Mesenchymal stem cell (in vitro differentiated cells and primary cell): ENCODE results near the gene COQ5.
A peak's percentile ranks its signal among the peaks of the same experiment; 100 is the strongest.
"Not testable (repeated sequence)": the region's sequence is repeated elsewhere in the genome, so short reads cannot be mapped to it uniquely, and the experiment has no call there.

Source experiments
- DNase-seq: peaks from one replicate; pipeline ENCODE4 v3.0.0-alpha.2; 2013
- H2AFZ ChIP-seq: one replicate; pipeline ENCODE4 v1.6.1; 2013; ENCODE audit warnings: low read depth, mild to moderate bottlenecking, control low read depth, inconsistent platforms, low read length, moderate library complexity
- H2AK5ac ChIP-seq: 2 replicates; pipeline ENCODE4 v1.6.1; 2013; ENCODE audit warnings: low read length, moderate library complexity, mild to moderate bottlenecking, inconsistent platforms; ENCODE audit not compliant: severe bottlenecking
- H2BK120ac ChIP-seq: one replicate; pipeline ENCODE4 v1.6.1; 2013; ENCODE audit warnings: low read depth, mild to moderate bottlenecking, inconsistent platforms, low read length, moderate library complexity
- H2BK12ac ChIP-seq, 2 experiments: one replicate each; pipeline ENCODE4 v1.6.1; 2013; ENCODE audit warnings: inconsistent platforms in 2 of 2, low read length in 2 of 2, mild to moderate bottlenecking in 2 of 2, moderate library complexity in 2 of 2, control low read depth in 1 of 2
- H2BK15ac ChIP-seq: one replicate; pipeline ENCODE4 v1.6.1; 2013; ENCODE audit warnings: mild to moderate bottlenecking, low read depth, inconsistent platforms; ENCODE audit not compliant: poor library complexity, severe bottlenecking
- H2BK5ac ChIP-seq: 2 replicates; pipeline ENCODE4 v1.6.1; 2013; ENCODE audit warnings: low read depth, mild to moderate bottlenecking, low read length, control low read depth, inconsistent platforms; ENCODE audit not compliant: poor library complexity, severe bottlenecking
- H3K14ac ChIP-seq, 2 experiments: one replicate each; pipeline ENCODE4 v1.6.1; 2013; ENCODE audit warnings: inconsistent platforms in 2 of 2, low read length in 2 of 2, control low read depth in 1 of 2, mild to moderate bottlenecking in 1 of 2, moderate library complexity in 1 of 2
- H3K18ac ChIP-seq, 2 experiments: one replicate each; pipeline ENCODE4 v1.6.1; 2013; ENCODE audit warnings: inconsistent platforms in 2 of 2, low read length in 2 of 2, control low read depth in 1 of 2, low read depth in 1 of 2, mild to moderate bottlenecking in 1 of 2
- H3K23ac ChIP-seq, 2 experiments: one replicate each; pipeline ENCODE4 v1.6.1; 2013; ENCODE audit warnings: inconsistent platforms in 2 of 2, low read length in 2 of 2, mild to moderate bottlenecking in 2 of 2, moderate library complexity in 2 of 2, control low read depth in 1 of 2
- H3K27ac ChIP-seq: 2 replicates; pipeline ENCODE4 v1.5.1; 2013; ENCODE audit warnings: mild to moderate bottlenecking, moderate library complexity, low read length, control low read depth, inconsistent platforms; ENCODE audit not compliant: poor library complexity, severe bottlenecking
- H3K27me3 ChIP-seq, 2 experiments: 2 replicates each; pipeline versions ENCODE4 v1.6.1 to v1.7.0; 2013; ENCODE audit warnings: low read length in 2 of 2, mild to moderate bottlenecking in 2 of 2, moderate library complexity in 2 of 2, control low read depth in 1 of 2, inconsistent platforms in 1 of 2; ENCODE audit not compliant: control insufficient read depth in 1 of 2, insufficient read depth in 1 of 2
- H3K36me3 ChIP-seq, 2 experiments: 2 replicates each; pipeline versions ENCODE4 v1.6.1 to v1.7.0; 2013; ENCODE audit warnings: low read length in 2 of 2, control low read depth in 1 of 2, inconsistent platforms in 1 of 2, low read depth in 1 of 2, mild to moderate bottlenecking in 1 of 2; ENCODE audit not compliant: insufficient read depth in 2 of 2, control insufficient read depth in 1 of 2
- H3K4ac ChIP-seq, 2 experiments: one replicate each; pipeline ENCODE4 v1.6.1; 2013; ENCODE audit warnings: inconsistent platforms in 2 of 2, low read length in 2 of 2, mild to moderate bottlenecking in 2 of 2, moderate library complexity in 2 of 2, control low read depth in 1 of 2, low read depth in 1 of 2
- H3K4me1 ChIP-seq: 2 replicates; pipeline ENCODE4 v1.6.1; 2013; ENCODE audit warnings: low read depth, low read length, control low read depth; ENCODE audit not compliant: control insufficient read depth, insufficient read depth
- H3K4me2 ChIP-seq: 2 replicates; pipeline ENCODE4 v1.6.1; 2013; ENCODE audit warnings: low read length, mild to moderate bottlenecking, inconsistent platforms; ENCODE audit not compliant: poor library complexity, severe bottlenecking
- H3K4me3 ChIP-seq, 2 experiments: 2 replicates each; pipeline versions ENCODE4 v1.5.1 to v1.7.0; 2013; ENCODE audit warnings: low read length in 2 of 2, mild to moderate bottlenecking in 2 of 2, control low read depth in 1 of 2, low read depth in 1 of 2; ENCODE audit not compliant: insufficient read depth in 1 of 2
- H3K79me1 ChIP-seq: replicated peaks from 2 replicates; pipeline ENCODE4 v1.6.1; 2013; ENCODE audit warnings: mild to moderate bottlenecking, control low read depth, low read length, inconsistent platforms; ENCODE audit not compliant: poor library complexity, severe bottlenecking
- H3K9ac ChIP-seq: 2 replicates; pipeline ENCODE4 v1.7.0; 2013; ENCODE audit warnings: mild to moderate bottlenecking, low read length, moderate library complexity
- H3K9me3 ChIP-seq: 2 replicates; pipeline ENCODE4 v1.7.0; 2013; ENCODE audit warnings: mild to moderate bottlenecking, low read length; ENCODE audit not compliant: control insufficient read depth
- H4K8ac ChIP-seq: one replicate; pipeline ENCODE4 v1.6.1; 2013; ENCODE audit warnings: inconsistent platforms, mild to moderate bottlenecking, low read length, moderate library complexity
- H4K91ac ChIP-seq: one replicate; pipeline ENCODE4 v1.6.1; 2013; ENCODE audit warnings: mild to moderate bottlenecking, low read length, inconsistent platforms
- WGBS: methylation state at CpG from one replicate; pipeline ENCODE4 v1.1.7; 2013; ENCODE audit warnings: mixed read lengths; 5-methylcytosine and 5-hydroxymethylcytosine counted together

Gene COQ5

GRCh38 chr12:120534703-120535655, 6.0 kb upstream of the COQ5 start:
- under 1% methylated on average over 49 of the region's 52 CpGs for WGBS
- Histone ChIP-seq H3K4me2 (peak overlapping the region; percentile 87), H3K9ac (peak overlapping the region; percentile 93), H2AFZ (peak overlapping the region; percentile 64), H4K8ac (peak overlapping the region; percentile 93), H4K91ac (peak overlapping the region; percentile 19), H2BK15ac (peak overlapping the region; percentile 55), H3K4ac (peak overlapping the region in 1 of 2 experiments; percentile 99), H3K23ac (peak overlapping the region; percentile 91 to 97), H2BK120ac (peak overlapping the region; percentile 73), H3K9me3 (no peaks in the 10 kb centered on the region), H3K18ac (peak overlapping the region; percentile 86), H3K4me3 (peak overlapping the region; percentile 83 to 100), H2AK5ac (peak overlapping the region; percentile 35), H3K27ac (peak overlapping the region; percentile 51), H3K79me1 (no peaks in the 10 kb centered on the region), H3K27me3 (no peaks in the 10 kb centered on the region), H3K14ac (peak overlapping the region; percentile 9 to 91), H3K4me1 (peaks cover 19% of the 10 kb centered on the region), H3K36me3 (peaks cover 5 to 11% of the 10 kb centered on the region in 2 experiments), H2BK12ac (peak overlapping the region in 1 of 2 experiments; percentile 29), H2BK5ac (peak overlapping the region; percentile 98)
- peak; percentile 84 for DNase-seq

- 0% methylated on average over 30 of the region's 43 CpGs for WGBS
- H3K79me1 ChIP-seq: no peaks in the 10 kb centered on the region
- peaks cover 5 to 11% of the 10 kb centered on the region in 2 experiments for H3K36me3 ChIP-seq
- peak within 1 kb of the TSS; percentile 93 for H3K9ac ChIP-seq
- H3K4me1 ChIP-seq: peaks cover 16% of the 10 kb centered on the region
- peak within 1 kb of the TSS; percentile 35 for H2AK5ac ChIP-seq
- H3K14ac ChIP-seq: peak within 1 kb of the TSS; percentile 9 to 91
- H2BK120ac ChIP-seq: peak within 1 kb of the TSS; percentile 73
- H4K8ac ChIP-seq: peak within 1 kb of the TSS; percentile 93
- peak within 1 kb of the TSS in 1 of 2 experiments; percentile 99 for H3K4ac ChIP-seq
- H3K4me3 ChIP-seq: peak within 1 kb of the TSS; percentile 83 to 100
- peak within 1 kb of the TSS in 1 of 2 experiments; percentile 29 for H2BK12ac ChIP-seq
- peak within 1 kb of the TSS; percentile 64 for H2AFZ ChIP-seq
- H3K4me2 ChIP-seq: peak within 1 kb of the TSS; percentile 87
- H3K9me3 ChIP-seq: no peaks in the 10 kb centered on the region
- H3K23ac ChIP-seq: peak within 1 kb of the TSS; percentile 91 to 97
- peak within 1 kb of the TSS; percentile 19 for H4K91ac ChIP-seq
- peak within 1 kb of the TSS; percentile 98 for H2BK5ac ChIP-seq
- H3K27ac ChIP-seq: peak within 1 kb of the TSS; percentile 59
- no peaks in the 10 kb centered on the region for H3K27me3 ChIP-seq
- DNase-seq: peak; percentile 91
- peak within 1 kb of the TSS; percentile 55 for H2BK15ac ChIP-seq
- peak within 1 kb of the TSS; percentile 86 for H3K18ac ChIP-seq
Observed at GRCh38 chr12:120534203-120534702, 5.3 kb upstream of the COQ5 start, which contains the start of gene RNF10. Gene RNF10, plus strand, starts transcription at chr12:120534356. Its CDS starts 456 bp downstream, at chr12:120534812.

DNA sequence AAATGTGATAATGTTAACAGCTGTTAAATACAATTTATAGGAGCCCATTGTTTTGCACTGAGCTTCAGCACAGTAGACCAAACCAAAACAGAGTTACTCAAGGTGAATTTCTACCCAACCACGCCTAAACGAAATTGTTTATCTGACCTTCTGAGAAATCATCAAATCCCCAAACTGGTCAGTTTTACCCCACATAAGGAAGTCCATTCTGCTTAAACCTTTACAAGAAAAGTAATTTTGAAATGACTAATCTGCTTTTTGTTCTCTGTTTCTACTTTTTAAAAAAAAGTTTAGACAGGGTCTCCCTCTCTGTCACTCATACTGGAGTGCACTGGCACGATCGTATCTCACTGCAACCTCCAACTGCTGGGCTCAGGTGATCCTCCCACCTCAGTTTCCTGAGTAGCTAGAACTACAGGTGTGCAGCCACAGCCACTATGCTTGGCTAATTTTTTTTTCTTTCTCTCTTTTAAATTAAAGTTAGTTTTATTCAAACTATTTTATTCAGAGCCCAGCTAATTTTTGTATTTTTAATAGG, 3.8 kb upstream of the COQ5 start:
- Histone ChIP-seq H3K9me3 (no peaks in the 10 kb centered on the region), H3K4me2 (no peak overlapping the region), H3K27ac (no peak overlapping the region), H3K4ac (no peak overlapping the region), H3K4me3 (no peak overlapping the region), H4K91ac (no peak overlapping the region), H2AK5ac (no peak overlapping the region), H3K14ac (no peak overlapping the region), H3K27me3 (no peaks in the 10 kb centered on the region), H3K18ac (no peak overlapping the region), H2AFZ (no peak overlapping the region), H3K79me1 (peaks cover 1% of the 10 kb centered on the region), H2BK12ac (no peak overlapping the region), H3K23ac (no peak overlapping the region), H4K8ac (no peak overlapping the region), H3K4me1 (peaks cover 12% of the 10 kb centered on the region), H2BK5ac (no peak overlapping the region), H2BK120ac (no peak overlapping the region), H3K9ac (no peak overlapping the region), H2BK15ac (no peak overlapping the region), H3K36me3 (peaks cover 5 to 8% of the 10 kb centered on the region in 2 experiments)
- DNase-seq: no peak
- WGBS: 71% methylated on average over 4 of the region's 4 CpGs

DNA sequence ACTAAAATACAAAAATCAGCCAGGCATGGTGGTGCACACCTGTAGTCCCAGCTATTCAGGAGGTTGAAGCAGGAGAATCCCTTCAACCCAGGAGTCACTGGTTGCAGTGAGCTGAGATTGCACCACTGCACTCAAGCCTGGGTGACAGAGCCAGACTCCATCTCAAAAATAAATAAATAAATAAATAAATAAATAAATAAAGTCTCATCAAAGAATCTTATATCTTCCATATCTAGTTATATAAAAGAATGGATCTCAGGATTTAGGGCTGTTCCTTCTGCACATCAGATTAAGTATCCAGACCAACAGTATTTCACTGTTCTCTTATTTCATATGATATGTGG, 1.4 kb upstream of the COQ5 start:
- H2BK120ac ChIP-seq, H2AFZ ChIP-seq, H4K8ac ChIP-seq, H3K36me3 ChIP-seq, H3K14ac ChIP-seq, H3K9me3 ChIP-seq, H3K4ac ChIP-seq, H3K18ac ChIP-seq, H2AK5ac ChIP-seq, H2BK12ac ChIP-seq, H3K23ac ChIP-seq, H3K27ac ChIP-seq, H3K79me1 ChIP-seq, H3K4me2 ChIP-seq, H3K4me1 ChIP-seq, H2BK15ac ChIP-seq, H4K91ac ChIP-seq, DNase-seq, H3K27me3 ChIP-seq, H2BK5ac ChIP-seq: not testable (repeated sequence)
- H3K9ac ChIP-seq: peak overlapping the region; percentile 97
- H3K4me3 ChIP-seq: peak overlapping the region in 1 of 2 experiments; percentile 90
